Gastrocnemius medialis (tissue), 4 donors: ENCODE data around the gene WIPI1. TPM values are rescaled to one million over a fixed set of nuclear protein-coding genes. Genes with fewer than 3 reads are reported as not detected.

ENCODE experiments used
- ATAC-seq, 2 donors: fragments of 150-250 bp; one replicate each; pipeline ENCODE4 v1.9.1; 2016
- DNase-seq, 2 donors: peaks; one replicate each; pipeline ENCODE4 v3.0.0-alpha.2; 2019
- H3K27ac ChIP-seq, 4 donors: fragments of 200-600 bp; sonication (generic); 1 replicate in 1 of 4; 2 replicates in 3 of 4; pipeline ENCODE4 v1.5.1; 2016 to 2018; ENCODE audit warnings: mild to moderate bottlenecking in 2 of 4, moderate library complexity in 1 of 4
- H3K27me3 ChIP-seq, 3 donors: fragments of 200-600 bp; sonication (generic) in 2 of 3; 1 replicate in 1 of 3; 2 replicates in 2 of 3; pipeline versions ENCODE4 v1.5.1 to v1.6.0; 2016 to 2019; ENCODE audit warnings: mild to moderate bottlenecking in 1 of 3, moderate library complexity in 1 of 3
- H3K36me3 ChIP-seq, 2 donors: fragments of 200-600 bp; sonication (generic) in 1 of 2; one replicate each; pipeline ENCODE4 v1.5.1; 2017 to 2018
- H3K4me1 ChIP-seq, 2 donors: fragments of 200-600 bp; sonication (generic) in 1 of 2; one replicate each; pipeline ENCODE4 v1.5.1; 2016 to 2017; ENCODE audit warnings: mild to moderate bottlenecking in 2 of 2
- H3K4me3 ChIP-seq, 4 donors: fragments of 200-600 bp; sonication (generic) in 3 of 4; 1 replicate in 1 of 4; 2 replicates in 3 of 4; pipeline ENCODE4 v1.5.1; 2016 to 2019; ENCODE audit warnings: mild to moderate bottlenecking in 2 of 4
- H3K9me3 ChIP-seq, 3 donors: fragments of 200-600 bp; sonication (generic) in 2 of 3; 1 replicate in 1 of 3; 2 replicates in 2 of 3; pipeline ENCODE4 v1.5.1; 2016 to 2019
- CTCF ChIP-seq, 5 experiments: fragments of 450-650 bp in 3 of 5; fragments of 200-600 bp in 2 of 5; sonication (generic) in 2 of 5; IDR thresholded peaks in 4 of 5; conservative IDR thresholded peaks in 1 of 5; 1 replicate in 4 of 5; 2 replicates in 1 of 5; pipeline ENCODE4 v1.5.1; 2016 to 2019; ENCODE audit warnings: antibody characterized with exemption in 5 of 5, mild to moderate bottlenecking in 3 of 5, moderate library complexity in 3 of 5
- POLR2A ChIP-seq, 2 donors: fragments of 450-650 bp; IDR thresholded peaks; one replicate each; pipeline ENCODE4 v1.6.1; 2017; ENCODE audit warnings: antibody characterized with exemption in 2 of 2, mild to moderate bottlenecking in 2 of 2, moderate library complexity in 2 of 2
- in situ Hi-C, 4 donors: fragments of 200-750 bp; cut with MboI; loops; one replicate each; pipeline versions ENCODE4 v1.15.0 to v1.8.0; 2017; ENCODE audit warnings: low sequenced_read_pairs in 4 of 4
- intact Hi-C: fragments of 100-400 bp; cut with DNase I; formaldehyde crosslinking; loops from one replicate; pipeline ENCODE4 v1.15.1; 2023; ENCODE audit warnings: low total_unique reads
- total RNA-seq, 4 donors: library from RNA; depleted of rRNA; stranded (reverse); fragments of >200 nt; gene quantifications; one replicate each; pipeline versions ENCODE4 v1.1.0 to v1.2.3, GENCODE V29; 2016

The WIPI1 gene
- total RNA-seq, 4 donors from 2014 or later = 79.1 to 182 (median 92.0) TPM

GRCh38 chr17:68383120-68383442 is 74.2 kb downstream of the WIPI1 start:
- TF ChIP-seq CTCF (IDR thresholded peaks at IDR 0.05 in 4 of 5, conservative IDR thresholded peaks at IDR 0.05 in 1 of 5) (no peak), POLR2A (IDR thresholded peaks at IDR 0.05) (no peak)
- H3K4me3 ChIP-seq = no peak overlapping the region
- intact Hi-C loops = loop anchor here (10.0 kb wide), 1 partner anchor 1338 kb away; the partner anchor contains the start of gene CACNG1
- no peaks in the 10 kb centered on the region for H3K9me3 ChIP-seq
- H3K36me3 ChIP-seq = no peaks in the 10 kb centered on the region
- no peak for ATAC-seq
- peaks cover 36 to 66% of the 10 kb centered on the region in 2 donors for H3K4me1 ChIP-seq
- no peak for DNase-seq
- in situ Hi-C loops = loop anchor here in 1 of 4 donors (10.0 kb wide), 1 partner anchor 118 kb away; no protein-coding TSS in a partner anchor
- H3K27ac ChIP-seq = peak overlapping the region; percentile 6 to 98 (median 68)
- H3K27me3 ChIP-seq = no peaks in the 10 kb centered on the region

GRCh38 chr17:68382582-68383085 is 74.7 kb downstream of the WIPI1 start:
- peaks cover 40 to 67% of the 10 kb centered on the region in 2 donors for H3K4me1 ChIP-seq
- ATAC-seq = no peak
- peak overlapping the region; percentile 6 to 98 (median 68) for H3K27ac ChIP-seq

GRCh38 chr17:68381076-68381900 is 76.0 kb downstream of the WIPI1 start:
- intact Hi-C loops = loop anchor here (10.0 kb wide), 1 partner anchor 1336 kb away; the partner anchor contains the start of gene CACNG1
- ATAC-seq (no peak), DNase-seq (no peak)
- H3K9me3 ChIP-seq = no peaks in the 10 kb centered on the region
- TF ChIP-seq POLR2A (IDR thresholded peaks at IDR 0.05) = no peak
- no peak for TF ChIP-seq CTCF (IDR thresholded peaks at IDR 0.05 in 4 of 5, conservative IDR thresholded peaks at IDR 0.05 in 1 of 5)
- H3K27me3 ChIP-seq = no peaks in the 10 kb centered on the region
- in situ Hi-C loops = loop anchor here in 1 of 4 donors (10.0 kb wide), 1 partner anchor 116 kb away; no protein-coding TSS in a partner anchor
- no peak overlapping the region for H3K4me3 ChIP-seq
- peak overlapping the region; percentile 93 to 98 (median 96) for H3K27ac ChIP-seq
- no peaks in the 10 kb centered on the region for H3K36me3 ChIP-seq
- peaks cover 50 to 63% of the 10 kb centered on the region in 2 donors for H3K4me1 ChIP-seq

More at GRCh38 chr17:68382582-68383085, 74.7 kb downstream of the WIPI1 start:
- Histone ChIP-seq H3K9me3 (no peaks in the 10 kb centered on the region), H3K27me3 (no peaks in the 10 kb centered on the region), H3K36me3 (no peaks in the 10 kb centered on the region), H3K4me3 (no peak overlapping the region)
- intact Hi-C loops (loop anchor here (10.0 kb wide), 1 partner anchor 1338 kb away; the partner anchor contains the start of gene CACNG1), in situ Hi-C loops (loop anchor here in 1 of 4 donors (10.0 kb wide), 1 partner anchor 118 kb away; no protein-coding TSS in a partner anchor)
- DNase-seq = no peak
- TF ChIP-seq POLR2A (IDR thresholded peaks at IDR 0.05) (no peak), CTCF (IDR thresholded peaks at IDR 0.05 in 4 of 5, conservative IDR thresholded peaks at IDR 0.05 in 1 of 5) (no peak)

- no peak overlapping the region for H3K4me3 ChIP-seq
- no peaks in the 10 kb centered on the region for H3K36me3 ChIP-seq
- in situ Hi-C loops (loop anchor here in 1 of 4 donors (5.0 to 10.0 kb wide), 2 partner anchors 58 to 115 kb away; no protein-coding TSS in a partner anchor), intact Hi-C loops (loop anchor here (2.0 to 10.0 kb wide), 2 partner anchors 133 to 1335 kb away; partner anchors contain the start of genes CACNG1 and PRKAR1A)
- peaks cover 42 to 55% of the 10 kb centered on the region in 2 donors for H3K4me1 ChIP-seq
- H3K27me3 ChIP-seq = no peaks in the 10 kb centered on the region
- no peaks in the 10 kb centered on the region for H3K9me3 ChIP-seq
- peak overlapping the region; percentile 93 to 98 (median 96) for H3K27ac ChIP-seq
- TF ChIP-seq CTCF (IDR thresholded peaks at IDR 0.05 in 4 of 5, conservative IDR thresholded peaks at IDR 0.05 in 1 of 5) (no peak), POLR2A (IDR thresholded peaks at IDR 0.05) (no peak)
- ATAC-seq (no peak), DNase-seq (no peak)
Observed at GRCh38 chr17:68379692-68380677, 77.3 kb downstream of the WIPI1 start.
